K562 (cell line): ENCODE data around the gene FAAH. TPM values are rescaled to one million over a fixed set of nuclear protein-coding genes. Genes with fewer than 3 reads are reported as not detected.

Experiments used
- ATAC-seq: fragments of 200-7000 bp; cut with Tn5 transposase; 3 replicates; pipeline ENCODE4 v1.9.1; 2020; ENCODE audit warnings: moderate library complexity
- BruUV-seq: library from RNA; stranded (reverse); fragments of 400-500 nt; replicated peaks from 2 replicates; lab custom pipeline; 2021; lab: Mats Ljungman, UMichigan
- CTCF ChIA-PET: fragments of 300-600 bp; formaldehyde crosslinking; extraction: SDS; loops from one replicate; lab custom pipeline; 2021; ENCODE audit warnings: low intra/inter-chr PET ratio; lab: Yijun Ruan, JAX
- POLR2A ChIA-PET: fragments of 300-600, 350-650 bp; sonication (Branson Sonifier 250); formaldehyde crosslinking; extraction: SDS; loops from one replicate; lab custom pipeline; 2021; ENCODE audit warnings: antibody characterized with exemption, inconsistent platforms; lab: Yijun Ruan, JAX
- DNase-seq, 4 experiments: peaks; one replicate each; pipeline versions ENCODE4 v3.0.0 to v3.0.0-alpha.2; 2011 to 2018; ENCODE audit warnings: low spot score in 3 of 4, mixed read lengths in 3 of 4; ENCODE audit errors: extremely low read depth in 1 of 4
- FAIRE-seq: peaks from 2 replicates; lab custom pipeline; 2011; peaks lifted over from hg19 to GRCh38; lab: Jason Lieb, UNC
- H2AFZ ChIP-seq: 2 replicates; pipeline ENCODE4 v1.6.0; 2011; ENCODE audit warnings: low read depth, low read length, control low read depth, inconsistent platforms
- H3K27ac ChIP-seq: fragments of 200-600 bp; 3 replicates; pipeline ENCODE4 v1.8.0; 2011; ENCODE audit warnings: low read depth, mild to moderate bottlenecking, control low read depth, inconsistent platforms, low read length, moderate library complexity, mixed read lengths; ENCODE audit errors: extremely low read depth
- H3K27me3 ChIP-seq, 2 experiments: fragments of 300-600 bp in 1 of 2; 2 replicates in 1 of 2; 3 replicates in 1 of 2; pipeline versions ENCODE4 v1.6.0 to v1.8.0; 2011; ENCODE audit warnings: inconsistent platforms in 2 of 2, low read length in 2 of 2, mild to moderate bottlenecking in 1 of 2, mixed read lengths in 1 of 2, moderate library complexity in 1 of 2; ENCODE audit not compliant: control insufficient read depth in 2 of 2, insufficient read depth in 2 of 2
- H3K36me3 ChIP-seq: fragments of 300-600 bp; 3 replicates; pipeline ENCODE4 v1.8.0; 2011; ENCODE audit warnings: mild to moderate bottlenecking, low read length, inconsistent platforms; ENCODE audit not compliant: control insufficient read depth, insufficient read depth
- H3K4me1 ChIP-seq, 2 experiments: fragments of 200-600 bp in 1 of 2; replicated peaks in 1 of 2; 2 replicates in 1 of 2; 3 replicates in 1 of 2; pipeline versions ENCODE4 v1.5.1 to v1.8.0; 2011; ENCODE audit warnings: inconsistent platforms in 2 of 2, low read length in 2 of 2, mild to moderate bottlenecking in 1 of 2, mixed read lengths in 1 of 2, moderate library complexity in 1 of 2; ENCODE audit not compliant: control insufficient read depth in 2 of 2, insufficient read depth in 2 of 2
- H3K4me2 ChIP-seq: 2 replicates; pipeline ENCODE4 v1.6.1; 2011; ENCODE audit warnings: low read length, control low read depth, inconsistent platforms, mixed read lengths; ENCODE audit not compliant: insufficient read depth
- H3K4me3 ChIP-seq: fragments of 200-600 bp; sonication (generic), shearing (Covaris generic); 2 replicates; pipeline ENCODE4 v1.5.1; 2016; ENCODE audit warnings: control low read depth, inconsistent platforms
- H3K79me2 ChIP-seq: fragments of 200-600 bp; 3 replicates; pipeline ENCODE4 v1.8.0; 2011; ENCODE audit warnings: low read length, inconsistent platforms; ENCODE audit not compliant: control insufficient read depth, insufficient read depth
- H3K9ac ChIP-seq, 2 experiments: 2 replicates each; pipeline versions ENCODE4 v1.6.0 to v1.6.1; 2011; ENCODE audit warnings: low read depth in 2 of 2, low read length in 2 of 2, control low read depth in 1 of 2, inconsistent platforms in 1 of 2, mild to moderate bottlenecking in 1 of 2, mixed read lengths in 1 of 2; ENCODE audit not compliant: insufficient read depth in 1 of 2
- H3K9me1 ChIP-seq: one replicate; pipeline ENCODE4 v1.6.0; 2011; ENCODE audit warnings: inconsistent platforms, mild to moderate bottlenecking, low read length, moderate library complexity; ENCODE audit not compliant: control insufficient read depth, insufficient read depth
- H3K9me3 ChIP-seq: replicated peaks from 2 replicates; pipeline ENCODE4 v1.5.1; 2011; ENCODE audit warnings: low read depth, low read length, inconsistent platforms; ENCODE audit not compliant: control insufficient read depth, insufficient read depth
- H4K20me1 ChIP-seq: replicated peaks from 2 replicates; pipeline ENCODE4 v1.6.1; 2011; ENCODE audit warnings: low read length, inconsistent platforms, mixed read lengths; ENCODE audit not compliant: control insufficient read depth, insufficient read depth
- CBX8 ChIP-seq: fragments of 200-600 bp; sonication (generic); IDR thresholded peaks from 2 replicates; pipeline ENCODE4 v1.6.1; 2012; ENCODE audit warnings: borderline replicate concordance, mixed run types, low read depth, mild to moderate bottlenecking, moderate library complexity, mixed read lengths, low read length, control low read depth, inconsistent platforms; ENCODE audit not compliant: poor library complexity, severe bottlenecking; ENCODE audit errors: extremely low read depth
- E2F6 ChIP-seq, 2 experiments: IDR thresholded peaks; 2 replicates each; pipeline ENCODE4 v1.6.1; 2011; ENCODE audit warnings: borderline replicate concordance in 1 of 2, control low read depth in 1 of 2, low read depth in 1 of 2, low read length in 1 of 2, mild to moderate bottlenecking in 1 of 2, mixed read lengths in 1 of 2, moderate library complexity in 1 of 2; ENCODE audit not compliant: insufficient read depth in 1 of 2, insufficient read length in 1 of 2, poor library complexity in 1 of 2, severe bottlenecking in 1 of 2; ENCODE audit errors: extremely low read depth in 1 of 2
- TEAD2 ChIP-seq: fragments of 450-650 bp; IDR thresholded peaks from 2 replicates; pipeline ENCODE4 v1.6.1; 2016; ENCODE audit warnings: missing genetic modification characterization, control low read depth, missing compliant biosample characterization
- WGBS: fragments of 100-300 bp; shearing (Covaris generic); methylation state at CpG from one replicate; pipeline ENCODE4 v1.1.6; 2016; ENCODE audit warnings: low coverage, mixed read lengths; ENCODE audit not compliant: insufficient coverage; ENCODE audit errors: missing lambda C conversion rate; 5-methylcytosine and 5-hydroxymethylcytosine counted together
- in situ Hi-C: fragments of 300-500 bp; cut with MboI; formaldehyde crosslinking; loops from 4 replicates; pipeline ENCODE4 v1.15.0; 2018; ENCODE audit warnings: inconsistent platforms, mixed read lengths
- intact Hi-C: fragments of 100-400 bp; cut with micrococcal nuclease; formaldehyde crosslinking; loops from 2 replicates; pipeline ENCODE4 v1.14.2; 2022
- polyA plus RNA-seq, 8 experiments: library from polyadenylated mRNA; depleted of rRNA in 4 of 8; stranded (reverse) in 5 of 8; unstranded in 3 of 8; fragments of >200 nt; fragmentation: Nextera tagmentation in 2 of 8; fragmentation: Illumina TruSeq in 1 of 8; extraction: Ambion mirVana in 2 of 8; extraction: Trizol in 1 of 8; gene quantifications; 2 replicates each; pipeline versions ENCODE4 v1.2.1 to v1.2.3, GENCODE V29; 2011 to 2014; ENCODE audit warnings: inconsistent platforms in 1 of 8, missing spikeins in 1 of 8
- total RNA-seq, 7 experiments: library from RNA; depleted of rRNA in 6 of 7; stranded (reverse); fragments of >200 nt in 6 of 7; fragmentation: Illumina TruSeq in 2 of 7; extraction: Trizol in 2 of 7; gene quantifications; 2 replicates each; pipeline versions ENCODE4 v1.2.1 to v1.2.3, GENCODE V29; 2011 to 2021; ENCODE audit warnings: low replicate concordance in 1 of 7

FAAH gene
- total and polyA plus RNA-seq, 9 of the 15 experiments (the other 6 are each of a cell fraction or from before 2014, with no cell fraction given): 0.06 to 1.1 (median 0.32) TPM

DNA sequence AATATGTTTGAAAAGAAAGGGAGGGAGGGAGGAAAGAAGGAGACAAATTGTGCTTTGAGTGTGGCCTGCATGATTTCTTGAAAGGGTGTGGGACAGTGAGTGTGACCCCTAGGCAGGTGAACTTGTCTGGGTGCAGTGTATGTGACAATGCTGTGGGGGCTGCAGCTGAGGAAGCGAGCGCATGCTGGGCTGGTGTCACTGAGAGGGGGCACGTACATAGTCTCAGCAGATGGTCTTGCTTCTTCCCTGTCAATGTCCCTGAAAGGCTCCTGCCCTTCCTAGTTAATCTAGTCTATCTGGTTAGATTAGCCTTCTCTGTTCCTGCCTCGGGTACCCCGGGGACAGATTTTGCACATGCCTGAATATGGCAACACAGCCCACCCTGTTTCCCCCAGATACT lies 9.8 kb downstream of the FAAH start:
- intact Hi-C loops: no loop called here
- no peak for ATAC-seq
- H3K79me2 ChIP-seq: no peaks in the 10 kb centered on the region
- H4K20me1 ChIP-seq: no peaks in the 10 kb centered on the region
- no peak overlapping the region for H3K27ac ChIP-seq
- TF ChIP-seq CBX8: no peak
- TF ChIP-seq TEAD2 (tag): no peak
- TF ChIP-seq E2F6 (IDR thresholded peaks at IDR 0.05; ENCODE audit: borderline replicate concordance in 1 of 2, extremely low read depth in 1 of 2, insufficient read depth in 1 of 2, insufficient read length in 1 of 2, low read depth in 1 of 2, low read length in 1 of 2, poor library complexity in 1 of 2, severe bottlenecking in 1 of 2): no peak
- H2AFZ ChIP-seq: no peak overlapping the region
- DNase-seq: no peak
- 49% methylated on average over 5 of the region's 5 CpGs for WGBS
- no peak for FAIRE-seq
- peaks cover 27 to 42% of the 10 kb centered on the region in 2 experiments; a peak in 4 of 5 replicates for H3K4me1 ChIP-seq
- H3K9ac ChIP-seq: peak overlapping the region in 1 of 2 experiments; percentile 70; a peak in 1 of 4 replicates
- H3K4me2 ChIP-seq: no peak overlapping the region
- ChIA-PET POLR2A (interaction anchor here (0.6 to 1.0 kb wide), 3 partner anchors 25 to 117 kb away, joined by 3 read pairs; no protein-coding TSS in a partner anchor), CTCF (interaction anchor here (0.5 kb wide), 1 partner anchor 788 kb away, joined by 3 read pairs; no protein-coding TSS in a partner anchor)
- no peaks in the 10 kb centered on the region for H3K36me3 ChIP-seq
- H3K4me3 ChIP-seq: no peak overlapping the region
- in situ Hi-C loops: no loop called here
- H3K9me1 ChIP-seq: no peaks in the 10 kb centered on the region
- no TSS peak for BruUV-seq
- peaks cover 6 to 10% of the 10 kb centered on the region in 2 experiments; a peak in 4 of 5 replicates for H3K27me3 ChIP-seq
- no peaks in the 10 kb centered on the region for H3K9me3 ChIP-seq
